SK-N-MC (cell line): ENCODE results near the gene MYT1.

ENCODE experiments used
- DNase-seq: peaks from one replicate; pipeline ENCODE4 v3.0.0-alpha.2; 2011; ENCODE audit warnings: low read depth, low spot score
- H3K27ac ChIP-seq: fragments of 200-600 bp; sonication (generic); 2 replicates; pipeline ENCODE4 v1.5.1; 2016; ENCODE audit warnings: mixed run types
- H3K36me3 ChIP-seq: fragments of 200-600 bp; sonication (generic); 2 replicates; pipeline ENCODE4 v1.6.1; 2017; ENCODE audit warnings: antibody characterized with exemption, low read length, mixed read lengths; ENCODE audit not compliant: insufficient read depth
- H3K4me3 ChIP-seq: fragments of 200-600 bp; sonication (generic); 2 replicates; pipeline ENCODE4 v1.5.1; 2016
- H3K9ac ChIP-seq: fragments of 200-600 bp; sonication (generic); 2 replicates; pipeline ENCODE4 v1.8.0; 2017; ENCODE audit warnings: mixed run types, mixed read lengths; ENCODE audit not compliant: insufficient read length
- H3K9me3 ChIP-seq: fragments of 200-600 bp; sonication (generic); 2 replicates; pipeline ENCODE4 v1.6.1; 2017; ENCODE audit warnings: low read depth, mild to moderate bottlenecking, antibody characterized with exemption, low read length, moderate library complexity, mixed read lengths
- EZH2 ChIP-seq: fragments of 200-600 bp; sonication (generic); IDR thresholded peaks from one replicate; pipeline ENCODE4 v1.6.1; 2017; ENCODE audit warnings: antibody characterized with exemption
- FOXP2 ChIP-seq: optimal IDR thresholded peaks from 2 replicates; pipeline ENCODE3; 2011; ENCODE audit warnings: mild to moderate bottlenecking, moderate library complexity; ENCODE audit not compliant: insufficient read depth; ENCODE audit errors: extremely low read length, control extremely low read depth
- POLR2AphosphoS5 ChIP-seq: IDR thresholded peaks from 2 replicates; pipeline ENCODE4 v1.6.1; 2012; ENCODE audit warnings: mild to moderate bottlenecking, low read depth, low read length, borderline replicate concordance

The MYT1 gene

DNA sequence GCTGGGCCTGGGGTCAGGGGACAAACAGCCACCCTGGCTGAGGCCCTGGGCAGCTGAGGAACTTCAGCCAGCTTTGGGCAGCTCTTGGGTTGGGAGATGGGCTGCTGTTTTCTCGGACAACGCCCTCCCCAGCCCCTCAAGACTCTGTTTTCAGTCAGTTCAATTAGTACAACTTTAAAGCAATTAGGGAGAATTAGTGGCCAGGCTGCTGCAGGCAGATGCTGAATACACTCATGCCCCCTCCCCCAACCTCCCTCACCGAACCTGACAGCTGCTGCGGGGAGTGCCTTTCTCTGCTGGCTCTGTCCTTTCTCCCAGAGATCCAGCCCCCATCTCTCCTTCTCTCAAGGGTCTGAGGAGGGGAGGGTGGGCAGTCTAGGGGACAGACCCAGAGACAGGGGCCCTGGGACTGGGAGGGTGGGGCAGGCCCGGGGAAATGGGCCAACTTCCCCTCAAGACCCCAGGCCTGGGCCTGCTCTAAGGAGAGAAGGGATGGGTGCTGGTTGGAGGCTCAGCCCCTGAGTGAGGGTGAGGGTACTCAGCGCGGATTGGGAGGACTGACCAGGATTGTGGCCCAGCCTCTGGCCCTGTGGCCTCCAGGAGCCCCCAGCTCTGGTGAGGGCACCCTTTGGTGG lies 17.8 kb upstream of the MYT1 start:
- H3K9ac ChIP-seq = no peak overlapping the region
- H3K4me3 ChIP-seq = no peak overlapping the region
- TF ChIP-seq EZH2 (no peak), POLR2AphosphoS5 (no peak), FOXP2 (no peak)
- no peak for DNase-seq
- no peaks in the 10 kb centered on the region for H3K36me3 ChIP-seq
- H3K9me3 ChIP-seq = no peaks in the 10 kb centered on the region
- H3K27ac ChIP-seq = no peak overlapping the region

- TF ChIP-seq POLR2AphosphoS5 (no peak), FOXP2 (no peak), EZH2 (no peak)
Observed at GRCh38 chr20:64146936-64147477, 17.2 kb upstream of the MYT1 start.

GRCh38 chr20:64148581-64148980 lies 15.7 kb upstream of the MYT1 start:
- H3K4me3 ChIP-seq = no peak overlapping the region
- no peak overlapping the region for H3K27ac ChIP-seq
- TF ChIP-seq EZH2 = no peak

More at GRCh38 chr20:64146936-64147477, 17.2 kb upstream of the MYT1 start:
- H3K27ac ChIP-seq = no peak overlapping the region
- H3K9ac ChIP-seq = no peak overlapping the region
- no peaks in the 10 kb centered on the region for H3K36me3 ChIP-seq
- no peak for DNase-seq
- no peak overlapping the region for H3K4me3 ChIP-seq
- no peaks in the 10 kb centered on the region for H3K9me3 ChIP-seq

DNA sequence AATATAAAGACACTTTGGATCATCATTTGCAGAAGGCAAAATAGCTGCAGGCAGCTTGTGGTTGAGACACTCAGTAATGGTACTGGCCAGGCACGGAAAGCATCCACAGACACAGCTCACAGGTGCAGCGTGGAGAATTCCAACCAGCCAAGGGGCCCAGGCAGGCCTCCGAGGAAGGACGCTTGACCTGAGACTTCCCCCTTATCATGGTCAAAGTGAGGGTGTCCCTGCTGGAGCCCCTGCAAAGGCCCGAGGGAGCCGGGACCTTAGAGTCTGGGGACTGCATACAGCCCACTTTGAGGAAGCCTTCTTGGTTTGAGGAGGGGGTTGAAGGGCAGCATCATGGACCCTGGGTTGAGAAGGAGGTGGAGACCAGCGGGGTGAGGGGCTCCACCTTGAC lies 15.1 kb upstream of the MYT1 start:
- no peak overlapping the region for H3K4me3 ChIP-seq
- no peak for DNase-seq

More at GRCh38 chr20:64148581-64148980, 15.7 kb upstream of the MYT1 start:
- no peak for DNase-seq
- Histone ChIP-seq H3K9ac (no peak overlapping the region), H3K36me3 (no peaks in the 10 kb centered on the region), H3K9me3 (no peaks in the 10 kb centered on the region)

GRCh38 chr20:64149809-64150560 lies 14.3 kb upstream of the MYT1 start:
- no peak for DNase-seq

More for the DNA sequence above, 15.1 kb upstream of the MYT1 start:
- H3K27ac ChIP-seq = no peak overlapping the region
- no peak overlapping the region for H3K9ac ChIP-seq
- H3K36me3 ChIP-seq = no peaks in the 10 kb centered on the region
- no peaks in the 10 kb centered on the region for H3K9me3 ChIP-seq
- TF ChIP-seq EZH2 (no peak), POLR2AphosphoS5 (no peak), FOXP2 (no peak)

GRCh38 chr20:64150756-64151632 lies 13.3 kb upstream of the MYT1 start:
- no peak overlapping the region for H3K4me3 ChIP-seq
- H3K9ac ChIP-seq = no peak overlapping the region
- no peaks in the 10 kb centered on the region for H3K9me3 ChIP-seq
- no peak for DNase-seq
- no peak for TF ChIP-seq EZH2
- no peak for TF ChIP-seq POLR2AphosphoS5
- no peak for TF ChIP-seq FOXP2
- no peak overlapping the region for H3K27ac ChIP-seq
- no peaks in the 10 kb centered on the region for H3K36me3 ChIP-seq

More at GRCh38 chr20:64149809-64150560, 14.3 kb upstream of the MYT1 start:
- Histone ChIP-seq H3K9ac (no peak overlapping the region), H3K9me3 (no peaks in the 10 kb centered on the region), H3K4me3 (no peak overlapping the region), H3K36me3 (no peaks in the 10 kb centered on the region), H3K27ac (no peak overlapping the region)
- TF ChIP-seq EZH2 (no peak), FOXP2 (no peak), POLR2AphosphoS5 (no peak)

GRCh38 chr20:64151633-64152530 lies 12.4 kb upstream of the MYT1 start:
- TF ChIP-seq POLR2AphosphoS5 (no peak), EZH2 (no peak), FOXP2 (no peak)
- Histone ChIP-seq H3K36me3 (no peaks in the 10 kb centered on the region), H3K9me3 (no peaks in the 10 kb centered on the region), H3K27ac (no peak overlapping the region), H3K4me3 (no peak overlapping the region), H3K9ac (no peak overlapping the region)
- DNase-seq = no peak
